GM21717 (cell line): ENCODE results near the gene SLC7A10.
"Not testable (repeated sequence)": the region's sequence is repeated elsewhere in the genome, so short reads cannot be mapped to it uniquely, and the experiment has no call there.

Experiments used
- ATAC-seq: cut with Tn5 transposase; IDR thresholded peaks from one replicate; pipeline ENCODE4 v1.9.1; 2021; ENCODE audit warnings: mild to moderate bottlenecking, moderate library complexity; ENCODE audit not compliant: unreplicated experiment

The SLC7A10 gene

DNA sequence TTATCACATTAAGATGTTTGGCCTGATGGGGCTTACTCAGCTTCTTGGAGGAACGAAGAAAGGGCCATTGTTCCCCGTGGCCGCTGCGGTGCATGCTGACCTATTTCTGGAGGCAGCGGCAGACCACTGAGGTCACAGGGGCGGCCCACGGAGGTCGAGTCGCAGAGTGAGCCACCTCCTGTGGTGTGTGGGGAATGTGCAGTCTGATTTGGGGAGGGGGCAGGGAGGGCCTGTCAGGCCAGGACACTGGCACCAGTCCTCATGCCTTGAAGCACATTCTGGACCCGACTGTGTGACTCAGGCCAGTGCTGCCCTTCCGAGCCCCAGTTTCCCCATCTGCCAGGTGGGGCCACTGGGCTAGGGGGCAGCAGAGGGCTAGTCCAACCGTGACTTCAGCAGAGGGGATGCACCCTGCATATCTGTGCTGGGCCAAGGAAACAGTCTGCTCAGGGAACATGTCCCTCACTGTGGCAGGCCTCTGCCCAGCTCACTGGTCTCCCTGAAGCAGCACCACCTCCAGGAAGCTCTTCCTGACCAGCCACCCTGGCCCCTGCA lies 6.3 kb downstream of the SLC7A10 start:
- no peak for ATAC-seq

DNA sequence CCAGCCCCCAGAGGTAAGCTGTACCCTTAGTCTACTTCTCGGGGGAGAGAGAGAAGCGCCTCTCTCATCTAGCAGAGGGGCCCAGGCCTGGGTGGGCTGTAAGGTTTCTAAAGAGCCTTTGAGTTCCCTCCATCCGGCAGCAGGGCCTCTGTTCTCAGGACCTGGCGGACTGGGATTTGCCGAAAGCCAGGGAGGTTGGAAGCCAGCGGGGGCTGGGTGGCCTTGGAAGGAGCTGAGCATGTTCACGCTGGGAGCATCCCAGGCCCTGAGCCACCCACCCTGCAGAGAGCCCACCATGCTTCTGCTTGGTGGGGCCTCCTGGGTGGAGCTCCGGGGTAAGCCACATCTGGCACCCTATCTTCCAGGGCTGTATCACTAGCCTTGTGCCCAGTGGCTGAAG lies 7.8 kb downstream of the SLC7A10 start:
- ATAC-seq = no peak

GRCh38 chr19:33216198-33216830 lies 9.3 kb downstream of the SLC7A10 start:
- no peak for ATAC-seq

- no peak for ATAC-seq
Measured at GRCh38 chr19:33215438-33216197, 10.0 kb downstream of the SLC7A10 start.

- ATAC-seq = no peak
Measured at GRCh38 chr19:33214596-33214995, 11.1 kb downstream of the SLC7A10 start.

- ATAC-seq = no peak
Measured at GRCh38 chr19:33212436-33213172, 13.0 kb downstream of the SLC7A10 start.

- no peak for ATAC-seq
Measured at GRCh38 chr19:33211794-33212435, 13.7 kb downstream of the SLC7A10 start.

GRCh38 chr19:33210266-33210940 lies 15.2 kb downstream of the SLC7A10 start:
- ATAC-seq = no peak

DNA sequence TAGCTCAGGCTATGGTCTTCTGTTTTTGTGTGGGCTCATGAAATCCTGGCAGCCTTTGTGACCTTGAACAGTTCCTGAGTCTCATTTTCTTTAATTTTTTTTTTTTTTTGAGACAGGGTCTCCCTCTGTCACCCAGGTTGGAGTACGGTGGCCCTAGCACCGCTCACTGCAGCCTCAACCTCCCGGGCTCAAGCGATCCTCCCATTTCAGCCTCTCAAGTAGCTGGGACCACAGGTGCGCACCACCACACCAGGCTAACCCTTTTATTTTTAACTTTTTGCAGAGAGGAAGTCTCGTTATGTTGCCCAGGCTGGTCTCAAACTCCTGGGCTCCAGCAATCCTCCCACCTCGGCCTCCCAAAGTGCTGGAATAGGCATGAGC lies 15.8 kb downstream of the SLC7A10 start:
- not testable (repeated sequence) for ATAC-seq

DNA sequence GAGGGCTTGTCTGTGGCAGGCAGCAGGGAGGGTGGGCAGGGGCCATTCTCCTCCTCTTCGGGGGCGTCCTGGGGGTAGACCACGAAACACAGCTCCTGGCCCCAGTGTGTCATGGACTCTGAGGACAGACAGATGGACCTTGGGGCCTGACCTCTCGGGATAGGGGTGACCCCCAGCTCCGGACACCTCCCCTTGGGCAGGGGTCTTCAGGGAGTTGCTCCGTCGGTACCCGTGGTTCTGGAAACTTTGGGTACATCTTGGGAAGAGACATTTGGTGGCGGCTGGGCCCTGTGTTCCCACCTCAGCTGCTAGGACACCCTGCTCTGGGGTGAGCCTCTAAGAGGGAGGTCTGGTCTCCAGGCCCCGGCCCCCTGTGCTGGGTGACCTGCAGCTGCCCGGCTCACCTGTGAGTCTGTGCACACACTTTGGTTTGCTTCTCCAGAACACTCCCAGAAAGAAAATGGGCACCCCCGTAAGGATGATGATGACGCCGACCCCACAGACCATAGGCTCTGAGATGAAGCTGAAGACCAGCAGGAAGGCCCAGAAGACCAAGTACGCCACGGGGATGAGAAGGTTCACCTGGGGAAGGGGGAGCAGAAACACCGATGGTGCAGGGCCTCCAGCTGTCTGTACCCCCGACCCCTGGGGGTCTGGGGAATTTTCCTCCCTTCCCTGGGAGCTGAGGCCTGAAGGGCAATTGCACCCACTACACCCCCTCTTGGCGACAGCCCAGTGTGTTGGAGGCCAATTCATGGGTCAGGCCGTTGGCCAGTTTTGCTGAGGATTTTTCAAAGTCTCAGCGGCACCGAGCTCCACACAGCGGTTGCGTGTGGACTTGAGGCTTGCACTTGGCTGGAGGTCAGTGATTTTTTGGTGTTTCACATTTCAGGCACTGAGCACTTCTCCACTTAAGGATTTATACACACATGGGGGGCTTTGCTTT lies 16.5 kb downstream of the SLC7A10 start:
- no peak for ATAC-seq

GRCh38 chr19:33208371-33208895 lies 17.2 kb downstream of the SLC7A10 start:
- no peak for ATAC-seq

DNA sequence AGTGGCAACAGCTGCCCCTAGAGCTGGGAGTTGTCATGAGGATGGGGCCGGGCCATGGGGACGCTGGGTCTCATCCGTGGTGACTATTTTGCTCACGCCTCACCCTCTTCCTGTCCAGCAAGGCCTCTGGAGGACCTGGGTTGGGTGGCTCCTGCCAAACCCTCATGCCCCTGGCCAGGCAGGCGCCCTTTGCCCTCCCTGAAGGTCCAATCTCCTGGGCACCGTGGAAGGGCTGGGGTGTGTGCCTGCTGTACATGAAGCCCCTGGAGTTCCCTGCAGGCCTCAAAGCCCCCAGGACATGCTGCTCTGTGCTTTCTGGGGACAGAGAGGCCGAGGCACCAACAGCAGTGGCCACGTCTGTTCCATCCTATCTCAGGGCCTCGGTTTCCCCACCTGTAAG lies 17.7 kb downstream of the SLC7A10 start:
- ATAC-seq = no peak

- ATAC-seq = no peak
Measured at GRCh38 chr19:33207040-33207620, 18.5 kb downstream of the SLC7A10 start.

- ATAC-seq = no peak
Measured at GRCh38 chr19:33206261-33207039, 19.2 kb downstream of the SLC7A10 start.

DNA sequence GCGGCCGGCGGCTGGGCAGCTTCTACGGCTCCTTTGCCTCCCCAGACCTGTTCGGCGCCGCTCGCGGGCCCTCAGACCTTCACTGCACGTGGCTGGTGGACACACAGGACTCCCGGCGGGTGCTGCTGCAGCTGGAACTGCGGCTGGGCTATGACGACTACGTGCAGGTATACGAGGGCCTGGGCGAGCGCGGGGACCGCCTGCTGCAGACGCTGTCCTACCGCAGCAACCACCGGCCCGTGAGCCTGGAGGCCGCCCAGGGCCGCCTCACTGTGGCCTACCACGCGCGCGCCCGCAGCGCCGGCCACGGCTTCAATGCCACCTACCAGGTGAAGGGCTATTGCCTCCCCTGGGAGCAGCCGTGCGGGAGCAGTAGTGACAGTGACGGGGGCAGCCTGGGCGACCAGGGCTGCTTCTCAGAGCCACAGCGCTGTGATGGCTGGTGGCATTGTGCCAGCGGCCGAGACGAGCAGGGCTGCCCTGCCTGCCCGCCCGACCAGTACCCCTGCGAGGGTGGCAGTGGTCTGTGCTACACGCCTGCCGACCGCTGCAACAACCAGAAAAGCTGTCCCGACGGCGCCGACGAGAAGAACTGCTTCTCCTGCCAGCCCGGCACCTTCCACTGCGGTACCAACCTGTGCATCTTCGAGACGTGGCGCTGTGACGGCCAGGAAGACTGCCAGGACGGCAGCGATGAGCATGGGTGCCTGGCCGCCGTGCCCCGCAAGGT lies 20.0 kb downstream of the SLC7A10 start:
- no peak for ATAC-seq

DNA sequence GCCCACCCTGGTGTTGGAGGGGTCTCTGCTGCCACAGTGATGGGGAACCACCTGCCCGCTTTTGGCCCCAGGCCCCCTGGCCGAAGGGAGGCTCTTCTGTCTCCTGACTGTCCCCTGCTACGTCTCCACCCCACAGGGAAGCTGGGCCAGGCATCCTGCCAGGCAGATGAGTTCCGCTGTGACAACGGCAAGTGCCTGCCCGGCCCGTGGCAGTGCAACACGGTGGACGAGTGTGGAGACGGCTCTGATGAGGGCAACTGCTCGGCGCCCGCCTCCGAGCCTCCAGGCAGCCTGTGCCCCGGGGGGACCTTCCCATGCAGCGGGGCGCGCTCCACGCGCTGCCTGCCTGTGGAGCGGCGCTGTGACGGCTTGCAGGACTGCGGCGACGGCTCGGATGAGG lies 20.5 kb downstream of the SLC7A10 start:
- no peak for ATAC-seq
